ENCODE results near the gene NELFE.
A peak's percentile ranks its signal among the peaks of the same experiment; 100 is the strongest.

Gene NELFE

GRCh38 chr6:31971279-31971992 lies 12.7 kb upstream of the NELFE start:
- DNase-seq (ENCODE audit: low read depth), result no peak
- TF ChIP-seq, protein P1, sequence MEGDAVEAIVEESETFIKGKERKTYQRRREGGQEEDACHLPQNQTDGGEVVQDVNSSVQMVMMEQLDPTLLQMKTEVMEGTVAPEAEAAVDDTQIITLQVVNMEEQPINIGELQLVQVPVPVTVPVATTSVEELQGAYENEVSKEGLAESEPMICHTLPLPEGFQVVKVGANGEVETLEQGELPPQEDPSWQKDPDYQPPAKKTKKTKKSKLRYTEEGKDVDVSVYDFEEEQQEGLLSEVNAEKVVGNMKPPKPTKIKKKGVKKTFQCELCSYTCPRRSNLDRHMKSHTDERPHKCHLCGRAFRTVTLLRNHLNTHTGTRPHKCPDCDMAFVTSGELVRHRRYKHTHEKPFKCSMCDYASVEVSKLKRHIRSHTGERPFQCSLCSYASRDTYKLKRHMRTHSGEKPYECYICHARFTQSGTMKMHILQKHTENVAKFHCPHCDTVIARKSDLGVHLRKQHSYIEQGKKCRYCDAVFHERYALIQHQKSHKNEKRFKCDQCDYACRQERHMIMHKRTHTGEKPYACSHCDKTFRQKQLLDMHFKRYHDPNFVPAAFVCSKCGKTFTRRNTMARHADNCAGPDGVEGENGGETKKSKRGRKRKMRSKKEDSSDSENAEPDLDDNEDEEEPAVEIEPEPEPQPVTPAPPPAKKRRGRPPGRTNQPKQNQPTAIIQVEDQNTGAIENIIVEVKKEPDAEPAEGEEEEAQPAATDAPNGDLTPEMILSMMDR (IDR thresholded peaks at IDR 0.05; ENCODE audit: low read length, missing control alignments), result no peak
- peak overlapping the region; percentile 86 for H3K4me3 ChIP-seq (replicated peaks; ENCODE audit: low read depth, low read length)

DNA sequence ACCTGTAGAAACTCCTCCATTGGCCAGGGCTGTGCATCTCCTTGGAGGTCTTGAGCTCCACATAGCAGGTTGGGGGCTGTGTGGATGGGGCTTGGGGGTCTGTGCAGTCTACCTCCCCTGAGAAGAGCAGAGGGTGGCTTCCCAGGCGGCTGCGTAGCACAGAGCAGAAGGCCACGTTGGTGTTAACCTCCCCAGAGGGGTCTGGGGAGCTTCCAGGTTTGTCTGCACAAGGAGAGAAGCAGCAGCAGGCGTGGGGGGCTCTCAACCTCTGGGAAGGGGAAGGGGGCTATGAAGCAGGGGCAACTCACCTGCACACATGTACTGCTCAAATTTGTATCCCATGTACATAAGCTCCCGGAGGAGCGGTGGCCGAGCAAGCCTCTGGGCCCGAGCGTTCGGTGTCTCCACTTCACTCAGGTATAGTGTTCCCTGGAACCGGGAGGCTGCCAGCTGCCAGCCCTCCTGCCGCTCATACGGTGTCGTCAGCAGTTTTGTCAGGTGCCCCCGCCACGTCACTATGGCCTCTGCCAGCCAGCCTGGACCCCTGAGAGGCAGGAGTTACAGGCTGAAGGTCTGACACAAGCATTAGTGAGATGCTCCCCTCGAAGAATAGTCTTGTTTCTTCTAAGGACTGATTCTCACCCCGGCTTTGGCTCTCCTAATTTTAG lies 12.0 kb upstream of the NELFE start:
- no peak for DNase-seq (ENCODE audit: low read depth)
- TF ChIP-seq, protein P1 (IDR thresholded peaks at IDR 0.05; ENCODE audit: low read length, missing control alignments), result no peak
- peak overlapping the region; percentile 86 for H3K4me3 ChIP-seq (replicated peaks; ENCODE audit: low read depth, low read length)

DNA sequence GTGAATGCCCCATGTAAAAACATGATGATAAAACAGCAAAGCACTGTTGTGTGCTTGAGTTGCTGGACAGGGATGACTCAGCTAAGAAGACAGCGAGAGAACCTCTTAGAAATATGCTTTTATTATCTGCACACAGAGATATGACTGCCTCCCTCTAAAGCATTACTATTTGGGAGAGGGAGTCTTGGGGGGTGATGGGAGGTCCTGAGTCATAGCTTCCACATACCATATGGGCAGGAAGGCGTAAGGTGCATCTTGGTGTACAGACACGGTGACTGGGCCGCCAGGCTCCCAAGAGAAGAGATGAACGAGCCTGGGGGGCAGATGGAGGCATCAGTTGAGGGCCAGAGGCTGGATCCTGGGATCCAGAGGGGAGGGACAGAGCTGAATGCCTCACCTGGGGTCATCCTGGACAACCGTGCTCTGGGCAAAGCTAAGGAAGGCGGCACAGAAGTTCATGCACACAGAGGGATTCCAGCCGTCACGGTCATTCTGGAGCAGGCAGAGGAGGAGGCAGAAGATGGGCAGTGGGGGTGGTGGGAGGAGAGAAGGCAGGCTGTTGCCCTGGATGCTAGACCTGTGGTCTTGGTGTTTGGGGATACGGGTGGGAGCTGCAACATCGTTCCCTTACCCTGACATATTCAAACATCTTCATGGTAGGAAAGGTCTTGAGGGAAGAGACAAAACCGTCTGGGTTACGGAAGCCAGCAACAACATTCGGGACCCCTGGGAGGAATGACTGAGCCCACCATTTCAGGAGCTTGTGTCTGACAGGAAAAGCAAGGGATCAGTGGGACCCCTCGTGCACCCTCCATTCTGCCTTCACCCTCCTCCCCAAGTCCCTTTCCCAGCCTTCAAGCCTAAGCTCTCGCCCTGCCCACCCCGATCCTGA lies 11.2 kb upstream of the NELFE start:
- TF ChIP-seq, protein P1 (IDR thresholded peaks at IDR 0.05; ENCODE audit: low read length, missing control alignments), result no peak
- peak; percentile 29 for DNase-seq (ENCODE audit: low read depth)
- no peak overlapping the region for H3K4me3 ChIP-seq (replicated peaks; ENCODE audit: low read depth, low read length)

DNA sequence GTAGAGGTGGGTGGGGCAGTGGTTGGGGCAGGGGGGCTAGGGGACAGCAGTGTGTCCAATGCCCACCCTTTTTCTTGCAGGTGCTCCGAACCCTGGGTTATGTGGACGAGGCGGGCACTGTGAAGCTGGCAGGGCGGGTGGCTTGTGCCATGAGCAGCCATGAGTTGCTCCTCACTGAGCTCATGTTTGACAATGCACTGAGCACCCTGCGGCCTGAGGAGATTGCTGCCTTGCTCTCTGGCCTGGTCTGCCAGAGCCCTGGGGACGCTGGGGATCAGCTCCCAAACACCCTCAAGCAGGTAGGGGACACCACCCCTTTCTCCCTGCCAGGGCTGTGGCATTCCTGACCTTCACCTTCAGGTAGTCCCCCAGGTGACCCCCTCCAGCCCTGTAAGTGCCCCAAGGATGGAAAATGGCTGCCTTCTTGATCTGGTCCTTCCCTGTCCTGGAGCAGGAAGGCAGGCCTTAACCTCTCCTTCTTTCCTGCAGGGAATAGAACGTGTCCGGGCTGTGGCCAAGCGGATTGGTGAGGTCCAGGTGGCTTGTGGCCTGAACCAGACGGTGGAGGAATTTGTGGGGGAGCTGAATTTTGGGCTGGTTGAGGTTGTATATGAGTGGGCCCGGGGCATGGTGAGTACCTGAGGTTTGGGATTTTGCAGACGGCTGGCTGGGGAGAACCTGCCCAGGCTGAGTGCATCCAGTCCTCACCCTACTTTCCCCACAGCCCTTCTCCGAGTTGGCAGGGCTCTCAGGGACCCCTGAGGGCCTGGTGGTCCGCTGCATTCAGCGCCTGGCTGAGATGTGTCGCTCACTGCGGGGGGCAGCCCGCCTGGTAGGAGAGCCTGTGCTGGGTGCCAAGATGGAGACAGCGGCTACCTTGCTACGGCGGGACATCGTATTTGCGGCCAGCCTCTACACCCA lies 10.3 kb upstream of the NELFE start:
- H3K4me3 ChIP-seq (replicated peaks; ENCODE audit: low read depth, low read length), result no peak overlapping the region
- DNase-seq (ENCODE audit: low read depth), result no peak
- TF ChIP-seq, protein P1 (IDR thresholded peaks at IDR 0.05; ENCODE audit: low read length, missing control alignments), result no peak

- H3K4me3 ChIP-seq (replicated peaks; ENCODE audit: low read depth, low read length), result no peak overlapping the region
- TF ChIP-seq, protein P1 (IDR thresholded peaks at IDR 0.05; ENCODE audit: low read length, missing control alignments), result no peak
- no peak for DNase-seq (ENCODE audit: low read depth)
Observed at GRCh38 chr6:31968326-31968725, 9.6 kb upstream of the NELFE start.

- H3K4me3 ChIP-seq (replicated peaks; ENCODE audit: low read depth, low read length), result no peak overlapping the region
- TF ChIP-seq, protein P1 (IDR thresholded peaks at IDR 0.05; ENCODE audit: low read length, missing control alignments), result no peak
- DNase-seq (ENCODE audit: low read depth), result no peak
Observed at GRCh38 chr6:31967926-31968320, 9.2 kb upstream of the NELFE start.

Measured in fibroblast of pulmonary artery (primary cell).